Measurements from ENCODE around the gene IRF7.

IRF7 gene

GRCh38 chr11:640021-640706 is 24.4 kb upstream of the IRF7 start:
- DNase-seq (ENCODE audit: low spot score), result no peak

DNA sequence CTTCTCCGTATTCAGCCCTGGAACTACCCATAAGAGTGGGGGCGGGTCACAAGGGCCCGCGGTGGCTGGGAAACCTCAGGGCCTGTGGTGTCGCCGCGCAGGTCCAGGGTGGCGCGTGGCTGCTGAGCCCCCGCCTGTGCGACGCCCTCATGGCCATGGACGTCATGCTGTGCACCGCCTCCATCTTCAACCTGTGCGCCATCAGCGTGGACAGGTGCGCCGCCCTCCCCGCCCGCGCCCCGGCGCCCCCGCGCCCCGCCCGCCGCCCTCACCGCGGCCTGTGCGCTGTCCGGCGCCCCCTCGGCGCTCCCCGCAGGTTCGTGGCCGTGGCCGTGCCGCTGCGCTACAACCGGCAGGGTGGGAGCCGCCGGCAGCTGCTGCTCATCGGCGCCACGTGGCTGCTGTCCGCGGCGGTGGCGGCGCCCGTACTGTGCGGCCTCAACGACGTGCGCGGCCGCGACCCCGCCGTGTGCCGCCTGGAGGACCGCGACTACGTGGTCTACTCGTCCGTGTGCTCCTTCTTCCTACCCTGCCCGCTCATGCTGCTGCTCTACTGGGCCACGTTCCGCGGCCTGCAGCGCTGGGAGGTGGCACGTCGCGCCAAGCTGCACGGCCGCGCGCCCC is 23.7 kb upstream of the IRF7 start:
- no peak for DNase-seq (ENCODE audit: low spot score)

GRCh38 chr11:638631-639331 is 23.0 kb upstream of the IRF7 start:
- no peak for DNase-seq (ENCODE audit: low spot score)

DNA sequence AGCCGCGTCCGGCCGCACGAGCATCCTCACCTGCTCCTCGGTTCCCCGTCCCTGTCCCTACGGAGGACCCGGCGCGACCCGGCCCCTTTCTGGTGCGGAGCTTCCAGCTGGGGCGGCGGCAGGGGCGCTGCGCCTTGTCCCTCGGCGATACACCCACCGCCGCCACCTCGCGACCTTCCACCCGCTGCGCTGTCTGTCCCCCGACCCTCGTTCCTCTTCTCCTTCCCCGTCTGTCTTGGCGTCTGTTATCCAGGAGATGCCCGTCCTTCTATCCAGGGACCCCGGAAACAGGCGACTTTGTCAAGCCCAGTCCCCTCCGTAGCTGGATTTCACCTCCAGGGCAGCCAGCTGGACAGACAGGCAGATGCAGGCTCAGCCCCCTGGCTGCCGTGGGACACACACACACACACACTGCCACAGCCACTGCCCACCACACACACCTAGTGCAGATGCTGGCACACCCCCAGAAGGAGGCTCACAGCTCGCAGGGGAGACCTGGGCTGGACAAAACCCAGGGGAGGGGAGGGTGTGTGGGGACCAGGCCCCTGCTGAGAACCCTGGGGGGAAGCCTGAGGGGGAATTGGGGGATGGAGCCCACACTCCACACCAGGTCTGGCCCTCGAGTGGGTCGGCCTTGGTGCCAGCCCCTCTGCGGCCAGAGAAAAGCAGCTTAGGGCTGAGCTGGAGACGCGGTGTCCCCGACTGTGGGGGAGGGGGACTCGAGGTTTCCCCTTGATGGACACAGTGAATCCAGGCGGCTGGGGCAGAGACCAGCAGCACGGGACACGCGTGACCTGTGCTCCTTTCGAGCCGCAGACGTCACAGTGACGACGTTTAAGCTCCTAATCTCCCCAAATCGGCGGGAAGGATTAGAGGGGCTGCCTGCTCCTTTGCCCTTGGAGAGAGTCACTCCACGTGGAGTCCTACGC is 22.1 kb upstream of the IRF7 start:
- no peak for DNase-seq (ENCODE audit: low spot score)

- DNase-seq (ENCODE audit: low spot score), result no peak
These were observed 21.5 kb upstream of the IRF7 start for GRCh38 chr11:637333-637592.

DNA sequence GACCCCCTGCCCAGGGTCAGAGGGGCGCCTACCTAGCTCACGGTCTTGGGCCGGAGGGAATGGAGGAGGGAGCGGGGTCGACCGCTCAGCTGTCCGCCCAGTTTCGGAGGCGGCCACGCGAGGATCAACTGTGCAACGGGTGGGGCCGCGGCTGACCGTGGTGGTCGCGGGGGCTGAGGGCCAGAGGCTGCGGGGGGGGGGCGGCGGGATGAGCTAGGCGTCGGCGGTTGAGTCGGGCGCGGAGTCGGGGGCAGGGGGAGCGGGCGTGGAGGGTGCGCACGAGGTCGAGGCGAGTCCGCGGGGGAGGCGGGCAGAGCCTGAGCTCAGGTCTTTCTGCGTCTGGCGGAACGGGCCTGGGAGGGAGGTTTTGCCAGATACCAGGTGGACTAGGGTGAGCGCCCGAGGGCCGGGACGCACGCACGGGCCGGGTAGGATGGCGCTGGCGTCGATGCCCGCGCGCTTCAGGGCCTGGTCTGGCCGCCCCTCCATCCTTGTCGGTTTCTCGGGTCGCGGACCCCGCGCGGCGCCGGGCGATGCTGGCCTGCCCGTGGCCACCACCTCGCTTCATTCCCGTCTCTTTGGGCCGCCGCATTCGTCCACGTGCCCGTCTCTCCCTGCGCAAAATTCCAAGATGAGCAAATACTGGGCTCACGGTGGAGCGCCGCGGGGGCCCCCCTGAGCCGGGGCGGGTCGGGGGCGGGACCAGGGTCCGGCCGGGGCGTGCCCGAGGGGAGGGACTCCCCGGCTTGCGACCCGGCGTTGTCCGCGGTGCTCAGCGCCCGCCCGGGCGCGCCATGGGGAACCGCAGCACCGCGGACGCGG is 21.0 kb upstream of the IRF7 start, which contains the start of gene DRD4:
TSS of gene DRD4 (plus strand) at position 759 of the 822 bp plus-strand sequence. CDS start at position 795, 36 bp downstream.
- no peak for DNase-seq (ENCODE audit: low spot score)

GRCh38 chr11:635945-636510 is 20.3 kb upstream of the IRF7 start:
- no peak for DNase-seq (ENCODE audit: low spot score)

- no peak for DNase-seq (ENCODE audit: low spot score)
These were observed 15.1 kb upstream of the IRF7 start for GRCh38 chr11:630871-631270.

DNA sequence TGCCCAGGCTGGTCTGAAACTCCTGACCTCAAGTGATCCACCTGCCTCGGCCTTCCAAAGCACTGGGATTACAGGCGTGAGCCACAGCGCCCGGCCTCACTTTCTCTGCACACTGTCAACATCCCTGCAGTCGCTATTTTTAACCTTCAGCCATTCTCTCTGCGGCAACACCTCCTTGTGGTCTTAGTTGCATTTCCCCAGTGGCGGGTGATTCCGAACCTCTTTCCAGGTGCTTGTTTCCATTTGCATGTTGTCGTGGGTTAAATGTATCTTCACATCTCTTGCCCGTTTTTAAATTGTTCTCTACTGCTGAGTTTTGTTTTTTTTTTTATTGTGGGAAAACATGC is 13.5 kb upstream of the IRF7 start:
- DNase-seq (ENCODE audit: low spot score), result no peak

DNA sequence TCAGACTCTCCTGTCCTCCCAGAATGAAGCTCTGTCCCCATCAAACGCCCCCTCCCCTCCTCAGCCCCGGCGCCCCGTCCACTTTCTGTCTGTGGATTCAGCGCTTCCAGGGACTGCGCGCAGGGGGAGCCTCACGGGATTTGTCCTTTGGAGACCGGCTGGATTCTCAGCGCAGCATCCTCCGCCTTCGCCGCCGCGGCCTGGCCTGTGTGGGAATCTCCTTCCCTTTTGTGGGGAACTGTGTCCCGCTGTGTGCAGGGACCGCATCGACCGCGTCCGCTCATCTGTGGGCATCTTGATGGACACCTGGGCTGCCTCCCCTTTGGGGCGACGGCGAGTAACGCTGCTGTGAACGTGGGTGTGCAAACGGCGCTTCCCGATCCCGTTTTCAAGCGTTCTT is 12.3 kb upstream of the IRF7 start:
- DNase-seq (ENCODE audit: low spot score), result no peak

DNA sequence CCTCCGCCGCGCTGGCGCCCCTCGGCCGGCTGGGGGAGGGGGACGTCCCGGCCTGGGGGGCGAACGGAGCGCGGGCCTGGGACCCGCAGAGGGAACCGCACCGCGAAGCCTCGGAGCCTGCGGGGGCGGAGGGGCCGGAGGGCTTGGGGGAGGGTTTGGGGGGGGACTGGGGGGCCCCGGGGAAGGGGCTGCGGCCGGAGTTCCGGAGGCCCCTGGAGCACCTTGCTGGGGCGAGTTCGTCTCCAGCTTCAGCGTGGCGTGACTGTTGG is 11.5 kb upstream of the IRF7 start:
- no peak for DNase-seq (ENCODE audit: low spot score)

DNA sequence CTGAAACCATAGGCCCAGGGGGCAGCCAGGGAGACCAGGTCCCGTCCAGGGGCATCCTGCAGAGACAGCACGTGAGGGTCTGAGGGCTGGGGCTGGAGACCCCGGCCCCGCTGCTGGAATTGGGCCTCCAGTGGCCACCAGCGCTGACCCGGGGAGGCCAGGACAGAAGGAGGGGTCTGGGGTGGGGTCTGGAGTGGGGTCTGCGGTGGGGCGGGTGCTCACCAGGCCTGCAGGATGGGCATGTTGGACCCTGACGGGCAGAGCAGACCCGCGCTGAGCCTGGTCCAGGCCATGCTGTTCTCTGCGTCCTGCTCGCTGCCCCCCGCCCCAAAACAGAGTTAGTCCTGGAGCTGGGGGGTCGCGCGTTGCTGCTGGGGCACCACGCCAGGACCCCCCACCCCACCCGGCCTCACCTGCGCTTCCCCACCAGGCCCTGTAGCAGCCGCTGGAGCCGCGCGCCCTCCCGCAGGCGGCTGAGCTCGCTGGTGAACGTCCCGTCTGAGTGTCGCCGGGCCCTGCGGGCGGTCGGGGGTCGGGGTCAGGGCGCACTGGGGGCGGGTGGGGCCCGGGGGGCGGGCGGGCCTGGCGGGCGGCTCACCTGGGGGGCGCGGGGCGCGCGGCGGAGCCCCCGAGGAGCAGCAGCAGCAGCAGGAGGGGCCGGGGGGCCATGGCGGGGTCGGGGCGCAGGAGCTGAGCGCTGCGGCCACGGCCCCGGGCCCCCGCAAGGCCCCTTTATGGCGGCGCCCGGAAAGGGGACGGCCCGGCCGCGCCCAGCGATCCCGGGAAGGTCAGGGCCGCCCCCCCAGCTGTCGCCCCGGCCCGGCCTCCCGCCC is 10.9 kb upstream of the IRF7 start, which contains the start of gene SCT:
TSS of gene SCT (minus strand) at position 707 of the 833 bp plus-strand sequence. CDS start at position 669, 38 bp downstream.
- DNase-seq (ENCODE audit: low spot score), result no peak

GRCh38 chr11:625636-626268 is 10.0 kb upstream of the IRF7 start:
- DNase-seq (ENCODE audit: low spot score), result no peak

GRCh38 chr11:624705-625635 is 9.2 kb upstream of the IRF7 start, which contains the start of gene CDHR5:
Gene CDHR5 (minus strand): TSS chr11:624955. CDS start chr11:624902, 53 bp downstream.
- DNase-seq (ENCODE audit: low spot score), result no peak

DNA sequence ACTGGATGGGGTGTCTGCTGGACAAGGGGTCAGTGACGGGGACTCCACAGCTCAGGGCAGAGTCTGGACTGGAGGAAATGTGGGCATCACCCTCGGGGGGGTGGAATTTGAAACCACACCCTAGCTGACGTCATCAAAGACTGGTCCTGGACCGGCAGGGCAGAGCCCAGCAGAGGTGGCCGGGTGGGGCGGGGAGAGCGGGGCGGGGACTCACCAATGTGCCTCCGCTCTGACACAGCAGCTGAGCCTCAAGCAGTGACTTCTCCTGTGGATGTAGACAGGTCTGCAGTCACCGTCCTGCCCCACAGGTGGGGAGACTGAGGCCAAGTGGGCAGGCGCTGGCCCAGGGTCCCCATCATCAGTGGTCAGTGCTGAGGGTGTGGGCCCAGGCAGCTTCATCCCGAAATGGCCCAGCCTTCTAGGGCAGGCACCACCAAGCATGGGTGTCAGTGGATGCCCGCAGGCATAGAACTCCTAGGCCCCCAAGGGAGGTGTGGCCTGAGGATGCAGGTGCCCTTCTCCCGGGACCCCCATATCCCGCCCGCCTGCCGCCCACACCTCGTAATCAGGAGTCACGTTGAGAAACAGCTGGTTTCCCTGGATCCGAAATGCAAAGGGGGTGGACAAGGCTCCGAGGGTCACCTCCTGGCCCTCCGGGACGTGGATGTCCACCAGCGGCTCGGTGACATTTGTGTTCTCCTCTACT is 8.4 kb upstream of the IRF7 start:
- no peak for DNase-seq (ENCODE audit: low spot score)

- DNase-seq (ENCODE audit: low spot score), result no peak
These were observed 7.7 kb upstream of the IRF7 start for GRCh38 chr11:623349-623869.

DNA sequence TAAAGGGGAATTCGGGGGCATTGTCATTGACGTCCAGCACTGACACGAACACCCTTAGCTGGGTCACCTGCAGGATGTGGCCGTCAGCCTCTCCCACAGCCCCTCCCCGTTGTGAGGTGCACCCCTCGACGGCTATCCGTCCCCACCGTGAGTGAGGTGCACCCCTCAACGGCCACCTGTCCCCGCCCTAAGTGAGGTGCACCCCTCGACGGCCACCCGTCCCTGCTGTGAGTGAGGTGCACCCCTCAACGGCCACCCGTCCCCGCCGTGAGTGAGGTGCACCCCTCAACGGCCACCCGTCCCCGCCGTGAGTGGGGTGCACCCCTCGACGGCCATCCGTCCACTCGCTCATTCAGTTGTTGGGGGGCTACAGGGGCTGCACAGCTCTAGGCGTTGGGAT is 6.1 kb upstream of the IRF7 start:
- no peak for DNase-seq (ENCODE audit: low spot score)

All from germinal center (tissue), 1 donor.